OCI-LY7 (cell line): ENCODE results near the gene ANGPTL4. TPM values are rescaled to one million over a fixed set of nuclear protein-coding genes. Genes with fewer than 3 reads are reported as not detected.

Source experiments
- BruUV-seq: library from RNA; stranded (reverse); fragments of 400-500 nt; replicated peaks from 2 replicates; lab custom pipeline; 2021; lab: Mats Ljungman, UMichigan
- CTCF ChIA-PET: fragments of 300-600 bp; sonication (Branson Sonifier 250); formaldehyde crosslinking; loops from one replicate; lab custom pipeline; 2022; ENCODE audit warnings: antibody characterized with exemption; ENCODE audit not compliant: unreplicated experiment; lab: Charles Lee
- POLR2A ChIA-PET: fragments of 300-600 bp; sonication (Branson Sonifier 250); formaldehyde crosslinking; loops from one replicate; lab custom pipeline; 2022; ENCODE audit warnings: antibody characterized with exemption; lab: Charles Lee
- DNase-seq: peaks from one replicate; pipeline ENCODE4 v3.0.0-alpha.2; 2015; ENCODE audit warnings: low spot score
- H2AFZ ChIP-seq: fragments of 200-600 bp; sonication (generic), shearing (Covaris generic); 2 replicates; pipeline ENCODE4 v1.6.1; 2014; ENCODE audit warnings: mild to moderate bottlenecking, antibody characterized with exemption, low read length, moderate library complexity
- H3K27ac ChIP-seq: fragments of 200-600 bp; sonication (generic); 2 replicates; pipeline ENCODE4 v1.5.1; 2014; ENCODE audit warnings: mixed run types, low read depth, mild to moderate bottlenecking, moderate library complexity, low read length, inconsistent platforms; ENCODE audit not compliant: poor library complexity, severe bottlenecking
- H3K36me3 ChIP-seq: fragments of 200-600 bp; sonication (generic); 2 replicates; pipeline ENCODE4 v1.6.1; 2014; ENCODE audit warnings: mild to moderate bottlenecking, antibody characterized with exemption, low read length, moderate library complexity, mixed read lengths; ENCODE audit not compliant: insufficient read depth
- H3K4me1 ChIP-seq: fragments of 200-600 bp; sonication (generic); 2 replicates; pipeline ENCODE4 v1.5.1; 2014; ENCODE audit warnings: mild to moderate bottlenecking, low read length; ENCODE audit not compliant: insufficient read depth, poor library complexity, severe bottlenecking
- H3K4me2 ChIP-seq: fragments of 200-600 bp; sonication (generic); 2 replicates; pipeline ENCODE4 v1.6.1; 2014; ENCODE audit warnings: mild to moderate bottlenecking, low read length
- H3K4me3 ChIP-seq: fragments of 200-600 bp; sonication (generic); 2 replicates; pipeline ENCODE4 v1.5.1; 2014; ENCODE audit warnings: mild to moderate bottlenecking, low read depth, low read length; ENCODE audit not compliant: poor library complexity, severe bottlenecking
- H3K79me2 ChIP-seq: fragments of 200-600 bp; sonication (generic); 2 replicates; pipeline ENCODE4 v1.6.1; 2016; ENCODE audit warnings: low read depth, mild to moderate bottlenecking, low read length, moderate library complexity, mixed read lengths; ENCODE audit not compliant: insufficient read depth
- H3K9me2 ChIP-seq: fragments of 200-600 bp; sonication (generic); 2 replicates; pipeline ENCODE4 v1.6.1; 2016; ENCODE audit warnings: mild to moderate bottlenecking, low read length, mixed read lengths; ENCODE audit not compliant: insufficient read depth
- H3K9me3 ChIP-seq: fragments of 200-600 bp; sonication (generic); 2 replicates; pipeline ENCODE4 v1.6.1; 2014; ENCODE audit warnings: mild to moderate bottlenecking, mixed run types, low read length, mixed read lengths
- H4K20me1 ChIP-seq: fragments of 200-600 bp; sonication (generic); 2 replicates; pipeline ENCODE4 v1.6.1; 2014; ENCODE audit warnings: mild to moderate bottlenecking, antibody characterized with exemption, low read length, moderate library complexity, mixed read lengths; ENCODE audit not compliant: insufficient read depth
- CTCF ChIP-seq: fragments of 200-600 bp; sonication (generic); conservative IDR thresholded peaks from 2 replicates; pipeline ENCODE4 v1.5.1; 2014; ENCODE audit warnings: mild to moderate bottlenecking, antibody characterized with exemption, low read length, moderate library complexity, mixed read lengths
- EZH2phosphoT487 ChIP-seq: fragments of 200-600 bp; sonication (generic); IDR thresholded peaks from 2 replicates; pipeline ENCODE4 v1.6.1; 2018; ENCODE audit warnings: low read depth, borderline replicate concordance, mild to moderate bottlenecking, mixed run types, antibody characterized with exemption, low read length, moderate library complexity, mixed read lengths
- intact Hi-C: fragments of 100-400 bp; cut with micrococcal nuclease; formaldehyde crosslinking; loops from one replicate; pipeline ENCODE4 v1.10.0; 2022; ENCODE audit not compliant: unreplicated experiment
- total RNA-seq, 2 experiments: library from RNA; depleted of rRNA in 1 of 2; stranded (reverse); fragments of >200 nt in 1 of 2; shearing (Covaris generic) in 1 of 2; gene quantifications; 2 replicates each; pipeline ENCODE4 v1.2.3, GENCODE V29; 2014 to 2022

ANGPTL4 gene
- total RNA-seq, 2 experiments from 2014 or later: not detected

GRCh38 chr19:8336072-8336569, 27.8 kb upstream of the ANGPTL4 start:
- Histone ChIP-seq H3K27ac (no peak overlapping the region), H3K4me3 (no peak overlapping the region), H3K79me2 (no peaks in the 10 kb centered on the region), H3K4me1 (no peaks in the 10 kb centered on the region), H3K9me3 (no peaks in the 10 kb centered on the region), H4K20me1 (no peaks in the 10 kb centered on the region), H3K36me3 (no peaks in the 10 kb centered on the region), H3K9me2 (no peaks in the 10 kb centered on the region), H2AFZ (no peak overlapping the region), H3K4me2 (no peak overlapping the region)
- no TSS peak for BruUV-seq
- no peak for DNase-seq
- POLR2A ChIA-PET: interaction anchor here (0.5 kb wide), 1 partner anchor 84 kb away, joined by 3 read pairs; no protein-coding TSS in a partner anchor
- no peak for TF ChIP-seq EZH2phosphoT487
- CTCF ChIA-PET: no interaction called here
- intact Hi-C loops: no loop called here

GRCh38 chr19:8336660-8337059, 27.3 kb upstream of the ANGPTL4 start:
- no peaks in the 10 kb centered on the region for H4K20me1 ChIP-seq
- H3K9me3 ChIP-seq: no peaks in the 10 kb centered on the region
- no peaks in the 10 kb centered on the region for H3K4me1 ChIP-seq
- no peak overlapping the region for H2AFZ ChIP-seq
- no peak for DNase-seq
- H3K9me2 ChIP-seq: no peaks in the 10 kb centered on the region
- ChIA-PET POLR2A (no interaction called here), CTCF (no interaction called here)
- TF ChIP-seq CTCF: no peak
- no peak for TF ChIP-seq EZH2phosphoT487
- no peak overlapping the region for H3K27ac ChIP-seq
- no peak overlapping the region for H3K4me2 ChIP-seq
- intact Hi-C loops: no loop called here
- no TSS peak for BruUV-seq
- H3K4me3 ChIP-seq: no peak overlapping the region
- H3K79me2 ChIP-seq: no peaks in the 10 kb centered on the region
- no peaks in the 10 kb centered on the region for H3K36me3 ChIP-seq

- ChIA-PET CTCF (no interaction called here), POLR2A (no interaction called here)
- intact Hi-C loops: no loop called here
- Histone ChIP-seq H3K4me1 (peaks cover 3% of the 10 kb centered on the region), H4K20me1 (no peaks in the 10 kb centered on the region), H3K27ac (no peak overlapping the region), H2AFZ (no peak overlapping the region), H3K9me2 (no peaks in the 10 kb centered on the region), H3K4me3 (no peak overlapping the region), H3K79me2 (no peaks in the 10 kb centered on the region), H3K36me3 (no peaks in the 10 kb centered on the region), H3K4me2 (no peak overlapping the region), H3K9me3 (no peaks in the 10 kb centered on the region)
- no TSS peak for BruUV-seq
- DNase-seq: no peak
- TF ChIP-seq EZH2phosphoT487 (no peak), CTCF (no peak)
These were observed 26.2 kb upstream of the ANGPTL4 start for GRCh38 chr19:8337728-8338127.
